OCI-LY1 (cell line): ENCODE results near the gene TOMM5.

Source experiments
- H2AFZ ChIP-seq: fragments of 200-600 bp; sonication (generic), shearing (Covaris generic); 2 replicates; pipeline ENCODE4 v1.6.0; 2014; ENCODE audit warnings: antibody characterized with exemption, mild to moderate bottlenecking, low read length
- H3F3A ChIP-seq: fragments of 200-600 bp; sonication (generic), shearing (Covaris generic); 2 replicates; pipeline ENCODE4 v1.6.0; 2014; ENCODE audit warnings: mild to moderate bottlenecking, antibody characterized with exemption, low read length, moderate library complexity; ENCODE audit not compliant: insufficient read depth
- H3K27ac ChIP-seq: fragments of 200-600 bp; sonication (generic); 2 replicates; pipeline ENCODE4 v1.5.1; 2014; ENCODE audit warnings: low read length, mixed run types, mild to moderate bottlenecking, low read depth; ENCODE audit not compliant: poor library complexity, severe bottlenecking
- H3K27me3 ChIP-seq: fragments of 200-600 bp; sonication (generic); 2 replicates; pipeline ENCODE4 v1.6.0; 2014; ENCODE audit warnings: antibody characterized with exemption, mild to moderate bottlenecking, low read length, moderate library complexity; ENCODE audit not compliant: insufficient read depth
- H3K36me3 ChIP-seq: fragments of 200-600 bp; sonication (generic); 2 replicates; pipeline ENCODE4 v1.6.1; 2014; ENCODE audit warnings: mild to moderate bottlenecking, antibody characterized with exemption, low read length, moderate library complexity, mixed read lengths; ENCODE audit not compliant: insufficient read depth
- H3K4me1 ChIP-seq: fragments of 200-600 bp; sonication (generic); 2 replicates; pipeline ENCODE4 v1.5.1; 2014; ENCODE audit warnings: mild to moderate bottlenecking, low read length, moderate library complexity; ENCODE audit not compliant: insufficient read depth, severe bottlenecking
- H3K4me2 ChIP-seq: fragments of 200-600 bp; sonication (generic), shearing (Covaris generic); 2 replicates; pipeline ENCODE4 v1.6.1; 2014; ENCODE audit warnings: low read length
- H3K4me3 ChIP-seq: fragments of 200-600 bp; sonication (generic); 2 replicates; pipeline ENCODE4 v1.5.1; 2014; ENCODE audit warnings: low read length, low read depth, mild to moderate bottlenecking, mixed read lengths; ENCODE audit not compliant: poor library complexity, severe bottlenecking
- H3K79me2 ChIP-seq: fragments of 200-600 bp; shearing (Covaris generic); 2 replicates; pipeline ENCODE4 v1.6.1; 2016; ENCODE audit warnings: mixed run types, low read length, mixed read lengths; ENCODE audit not compliant: insufficient read depth
- H3K9ac ChIP-seq: fragments of 200-600 bp; sonication (generic), shearing (Covaris generic); 2 replicates; pipeline ENCODE4 v1.6.1; 2014; ENCODE audit warnings: mild to moderate bottlenecking, low read length, mixed read lengths
- H3K9me2 ChIP-seq: fragments of 200-600 bp; sonication (generic), shearing (Covaris generic); 2 replicates; pipeline ENCODE4 v1.6.1; 2014; ENCODE audit warnings: low read depth, mild to moderate bottlenecking, low read length, mixed read lengths
- H3K9me3 ChIP-seq: fragments of 200-600 bp; shearing (Covaris generic); 2 replicates; pipeline ENCODE4 v1.6.1; 2014; ENCODE audit warnings: low read length, mixed read lengths
- H4K20me1 ChIP-seq: fragments of 200-600 bp; sonication (generic), shearing (Covaris generic); 2 replicates; pipeline ENCODE4 v1.6.0; 2016; ENCODE audit warnings: mild to moderate bottlenecking, low read length; ENCODE audit not compliant: insufficient read depth
- CTCF ChIP-seq: fragments of 200-600 bp; sonication (generic), shearing (Covaris generic); IDR thresholded peaks from 2 replicates; pipeline ENCODE4 v1.5.1; 2017; ENCODE audit warnings: mild to moderate bottlenecking, antibody characterized with exemption, low read length, moderate library complexity, mixed read lengths
- EZH2 ChIP-seq: fragments of 200-600 bp; sonication (generic), shearing (Covaris generic); IDR thresholded peaks from 2 replicates; pipeline ENCODE4 v1.8.0; 2017; ENCODE audit warnings: borderline replicate concordance, mixed run types, mild to moderate bottlenecking, antibody characterized with exemption, low read length, moderate library complexity, mixed read lengths

TOMM5 gene

GRCh38 chr9:37622462-37622861, 30.1 kb upstream of the TOMM5 start:
- no peaks in the 10 kb centered on the region for H4K20me1 ChIP-seq
- H3F3A ChIP-seq, result no peaks in the 10 kb centered on the region
- no peaks in the 10 kb centered on the region for H3K36me3 ChIP-seq
- no peaks in the 10 kb centered on the region for H3K79me2 ChIP-seq
- no peak overlapping the region for H3K27ac ChIP-seq
- H3K4me1 ChIP-seq, result no peaks in the 10 kb centered on the region
- no peak overlapping the region for H2AFZ ChIP-seq
- no peaks in the 10 kb centered on the region; the same call in 1 of the 2 replicates for H3K27me3 ChIP-seq
- TF ChIP-seq CTCF (no peak), EZH2 (no peak)
- no peaks in the 10 kb centered on the region for H3K9me2 ChIP-seq
- no peak overlapping the region for H3K9ac ChIP-seq
- H3K4me3 ChIP-seq, result no peak overlapping the region
- no peak overlapping the region for H3K4me2 ChIP-seq
- H3K9me3 ChIP-seq, result no peaks in the 10 kb centered on the region

- H3K36me3 ChIP-seq, result no peaks in the 10 kb centered on the region
- no peak overlapping the region for H3K4me2 ChIP-seq
- TF ChIP-seq CTCF (no peak), EZH2 (no peak)
- no peaks in the 10 kb centered on the region; the same call in 1 of the 2 replicates for H3K27me3 ChIP-seq
- H3K27ac ChIP-seq, result no peak overlapping the region
- no peaks in the 10 kb centered on the region for H3K9me3 ChIP-seq
- H3K9me2 ChIP-seq, result no peaks in the 10 kb centered on the region
- H3K4me3 ChIP-seq, result no peak overlapping the region
- no peaks in the 10 kb centered on the region for H3F3A ChIP-seq
- no peaks in the 10 kb centered on the region for H4K20me1 ChIP-seq
- H3K79me2 ChIP-seq, result no peaks in the 10 kb centered on the region
- no peak overlapping the region for H3K9ac ChIP-seq
- no peak overlapping the region for H2AFZ ChIP-seq
- no peaks in the 10 kb centered on the region for H3K4me1 ChIP-seq
Observed at GRCh38 chr9:37621273-37622121, 29.1 kb upstream of the TOMM5 start.

- no peak overlapping the region for H3K4me3 ChIP-seq
- no peak overlapping the region for H2AFZ ChIP-seq
- no peak for TF ChIP-seq EZH2
- TF ChIP-seq CTCF, result no peak
- no peaks in the 10 kb centered on the region for H3K79me2 ChIP-seq
- H3K27me3 ChIP-seq, result no peaks in the 10 kb centered on the region; the same call in 1 of the 2 replicates
- H3K4me2 ChIP-seq, result no peak overlapping the region
- no peaks in the 10 kb centered on the region for H3K9me2 ChIP-seq
- no peak overlapping the region for H3K9ac ChIP-seq
- no peaks in the 10 kb centered on the region for H3K36me3 ChIP-seq
- no peak overlapping the region for H3K27ac ChIP-seq
- no peaks in the 10 kb centered on the region for H4K20me1 ChIP-seq
- no peaks in the 10 kb centered on the region for H3K9me3 ChIP-seq
- no peaks in the 10 kb centered on the region for H3F3A ChIP-seq
- no peaks in the 10 kb centered on the region for H3K4me1 ChIP-seq
Observed at GRCh38 chr9:37620396-37620795, 28.0 kb upstream of the TOMM5 start.
